GM23338 (cell line): Measurements from ENCODE around the gene METTL21C.

Experiments used
- CREB1 ChIP-seq: fragments of 250-450 bp; sonication (Bioruptor Pico); IDR thresholded peaks from 2 replicates; pipeline ENCODE4 v1.5.0; 2020; ENCODE audit warnings: low read depth, mild to moderate bottlenecking, moderate library complexity
- EZH2 ChIP-seq: fragments of 200-600 bp; sonication (generic); IDR thresholded peaks from one replicate; pipeline ENCODE4 v1.8.0; 2017; ENCODE audit warnings: antibody characterized with exemption, mild to moderate bottlenecking, low read depth; ENCODE audit not compliant: unreplicated experiment
- EZH2phosphoT487 ChIP-seq: fragments of 200-600 bp; sonication (generic); IDR thresholded peaks from one replicate; pipeline ENCODE4 v1.8.1; 2018; ENCODE audit warnings: antibody characterized with exemption; ENCODE audit not compliant: unreplicated experiment
- POLR2AphosphoS5 ChIP-seq: IDR thresholded peaks from 2 replicates; pipeline ENCODE4 v1.6.1; 2016; ENCODE audit warnings: antibody characterized with exemption, low read depth
- ZNF114 ChIP-seq: fragments of 250-450 bp; sonication (Bioruptor Pico); IDR thresholded peaks from 2 replicates; pipeline ENCODE4 v1.5.0; 2020; ENCODE audit warnings: mild to moderate bottlenecking, moderate library complexity
- ZNF331 ChIP-seq: fragments of 250-450 bp; sonication (Bioruptor Pico); IDR thresholded peaks from 2 replicates; pipeline ENCODE4 v1.5.0; 2020; ENCODE audit warnings: low read depth, mild to moderate bottlenecking, moderate library complexity
- TF ChIP-seq, protein P1 (sequence below), 2 experiments: fragments of 200-600 bp in 1 of 2; sonication (generic) in 1 of 2; conservative IDR thresholded peaks; 2 replicates each; pipeline versions ENCODE4 v1.5.1 to v1.6.1; 2016 to 2017; ENCODE audit warnings: antibody characterized with exemption in 2 of 2, low read depth in 2 of 2, mild to moderate bottlenecking in 2 of 2, moderate library complexity in 1 of 2
- TF ChIP-seq, protein P2 (sequence below): IDR thresholded peaks from one replicate; pipeline ENCODE4 v1.6.1; 2018; ENCODE audit warnings: antibody characterized with exemption; ENCODE audit not compliant: unreplicated experiment
- TF ChIP-seq, protein P3 (sequence below): fragments of 250-450 bp; sonication (Bioruptor Pico); IDR thresholded peaks from 2 replicates; pipeline ENCODE4 v1.5.0; 2020; ENCODE audit warnings: mild to moderate bottlenecking, moderate library complexity

DNA sequence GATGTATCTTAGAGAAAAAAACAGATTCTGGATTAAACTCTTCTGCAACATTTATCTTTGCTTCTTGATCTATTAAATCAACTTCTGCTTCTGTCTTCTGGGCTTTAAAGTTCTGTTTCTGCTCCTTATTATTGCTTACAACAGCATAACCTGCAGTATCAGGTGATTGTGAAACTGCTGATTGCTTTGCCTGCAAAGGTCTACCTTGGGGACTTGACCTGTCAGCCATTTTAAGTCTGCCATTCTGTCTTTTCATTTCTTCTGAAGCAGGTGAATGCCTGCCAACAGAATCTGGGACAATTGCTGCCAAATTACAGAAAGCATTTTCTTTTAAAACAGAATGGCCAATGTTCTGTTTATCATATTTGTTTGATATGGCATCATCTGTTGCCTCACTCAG is 47.7 kb upstream of the METTL21C start:
- TF ChIP-seq, protein P1, sequence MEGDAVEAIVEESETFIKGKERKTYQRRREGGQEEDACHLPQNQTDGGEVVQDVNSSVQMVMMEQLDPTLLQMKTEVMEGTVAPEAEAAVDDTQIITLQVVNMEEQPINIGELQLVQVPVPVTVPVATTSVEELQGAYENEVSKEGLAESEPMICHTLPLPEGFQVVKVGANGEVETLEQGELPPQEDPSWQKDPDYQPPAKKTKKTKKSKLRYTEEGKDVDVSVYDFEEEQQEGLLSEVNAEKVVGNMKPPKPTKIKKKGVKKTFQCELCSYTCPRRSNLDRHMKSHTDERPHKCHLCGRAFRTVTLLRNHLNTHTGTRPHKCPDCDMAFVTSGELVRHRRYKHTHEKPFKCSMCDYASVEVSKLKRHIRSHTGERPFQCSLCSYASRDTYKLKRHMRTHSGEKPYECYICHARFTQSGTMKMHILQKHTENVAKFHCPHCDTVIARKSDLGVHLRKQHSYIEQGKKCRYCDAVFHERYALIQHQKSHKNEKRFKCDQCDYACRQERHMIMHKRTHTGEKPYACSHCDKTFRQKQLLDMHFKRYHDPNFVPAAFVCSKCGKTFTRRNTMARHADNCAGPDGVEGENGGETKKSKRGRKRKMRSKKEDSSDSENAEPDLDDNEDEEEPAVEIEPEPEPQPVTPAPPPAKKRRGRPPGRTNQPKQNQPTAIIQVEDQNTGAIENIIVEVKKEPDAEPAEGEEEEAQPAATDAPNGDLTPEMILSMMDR (conservative IDR thresholded peaks at IDR 0.05; ENCODE audit: low read depth in 2 of 2) = no peak
- no peak for TF ChIP-seq EZH2
- TF ChIP-seq, protein P2, sequence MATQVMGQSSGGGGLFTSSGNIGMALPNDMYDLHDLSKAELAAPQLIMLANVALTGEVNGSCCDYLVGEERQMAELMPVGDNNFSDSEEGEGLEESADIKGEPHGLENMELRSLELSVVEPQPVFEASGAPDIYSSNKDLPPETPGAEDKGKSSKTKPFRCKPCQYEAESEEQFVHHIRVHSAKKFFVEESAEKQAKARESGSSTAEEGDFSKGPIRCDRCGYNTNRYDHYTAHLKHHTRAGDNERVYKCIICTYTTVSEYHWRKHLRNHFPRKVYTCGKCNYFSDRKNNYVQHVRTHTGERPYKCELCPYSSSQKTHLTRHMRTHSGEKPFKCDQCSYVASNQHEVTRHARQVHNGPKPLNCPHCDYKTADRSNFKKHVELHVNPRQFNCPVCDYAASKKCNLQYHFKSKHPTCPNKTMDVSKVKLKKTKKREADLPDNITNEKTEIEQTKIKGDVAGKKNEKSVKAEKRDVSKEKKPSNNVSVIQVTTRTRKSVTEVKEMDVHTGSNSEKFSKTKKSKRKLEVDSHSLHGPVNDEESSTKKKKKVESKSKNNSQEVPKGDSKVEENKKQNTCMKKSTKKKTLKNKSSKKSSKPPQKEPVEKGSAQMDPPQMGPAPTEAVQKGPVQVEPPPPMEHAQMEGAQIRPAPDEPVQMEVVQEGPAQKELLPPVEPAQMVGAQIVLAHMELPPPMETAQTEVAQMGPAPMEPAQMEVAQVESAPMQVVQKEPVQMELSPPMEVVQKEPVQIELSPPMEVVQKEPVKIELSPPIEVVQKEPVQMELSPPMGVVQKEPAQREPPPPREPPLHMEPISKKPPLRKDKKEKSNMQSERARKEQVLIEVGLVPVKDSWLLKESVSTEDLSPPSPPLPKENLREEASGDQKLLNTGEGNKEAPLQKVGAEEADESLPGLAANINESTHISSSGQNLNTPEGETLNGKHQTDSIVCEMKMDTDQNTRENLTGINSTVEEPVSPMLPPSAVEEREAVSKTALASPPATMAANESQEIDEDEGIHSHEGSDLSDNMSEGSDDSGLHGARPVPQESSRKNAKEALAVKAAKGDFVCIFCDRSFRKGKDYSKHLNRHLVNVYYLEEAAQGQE = no peak
- TF ChIP-seq POLR2AphosphoS5 = no peak
- TF ChIP-seq CREB1 (CRISPR knock-in tag) = no peak
- no peak for TF ChIP-seq EZH2phosphoT487
- TF ChIP-seq ZNF331 (CRISPR knock-in tag) = no peak
- TF ChIP-seq ZNF114 (CRISPR knock-in tag) = no peak
- TF ChIP-seq, protein P3, sequence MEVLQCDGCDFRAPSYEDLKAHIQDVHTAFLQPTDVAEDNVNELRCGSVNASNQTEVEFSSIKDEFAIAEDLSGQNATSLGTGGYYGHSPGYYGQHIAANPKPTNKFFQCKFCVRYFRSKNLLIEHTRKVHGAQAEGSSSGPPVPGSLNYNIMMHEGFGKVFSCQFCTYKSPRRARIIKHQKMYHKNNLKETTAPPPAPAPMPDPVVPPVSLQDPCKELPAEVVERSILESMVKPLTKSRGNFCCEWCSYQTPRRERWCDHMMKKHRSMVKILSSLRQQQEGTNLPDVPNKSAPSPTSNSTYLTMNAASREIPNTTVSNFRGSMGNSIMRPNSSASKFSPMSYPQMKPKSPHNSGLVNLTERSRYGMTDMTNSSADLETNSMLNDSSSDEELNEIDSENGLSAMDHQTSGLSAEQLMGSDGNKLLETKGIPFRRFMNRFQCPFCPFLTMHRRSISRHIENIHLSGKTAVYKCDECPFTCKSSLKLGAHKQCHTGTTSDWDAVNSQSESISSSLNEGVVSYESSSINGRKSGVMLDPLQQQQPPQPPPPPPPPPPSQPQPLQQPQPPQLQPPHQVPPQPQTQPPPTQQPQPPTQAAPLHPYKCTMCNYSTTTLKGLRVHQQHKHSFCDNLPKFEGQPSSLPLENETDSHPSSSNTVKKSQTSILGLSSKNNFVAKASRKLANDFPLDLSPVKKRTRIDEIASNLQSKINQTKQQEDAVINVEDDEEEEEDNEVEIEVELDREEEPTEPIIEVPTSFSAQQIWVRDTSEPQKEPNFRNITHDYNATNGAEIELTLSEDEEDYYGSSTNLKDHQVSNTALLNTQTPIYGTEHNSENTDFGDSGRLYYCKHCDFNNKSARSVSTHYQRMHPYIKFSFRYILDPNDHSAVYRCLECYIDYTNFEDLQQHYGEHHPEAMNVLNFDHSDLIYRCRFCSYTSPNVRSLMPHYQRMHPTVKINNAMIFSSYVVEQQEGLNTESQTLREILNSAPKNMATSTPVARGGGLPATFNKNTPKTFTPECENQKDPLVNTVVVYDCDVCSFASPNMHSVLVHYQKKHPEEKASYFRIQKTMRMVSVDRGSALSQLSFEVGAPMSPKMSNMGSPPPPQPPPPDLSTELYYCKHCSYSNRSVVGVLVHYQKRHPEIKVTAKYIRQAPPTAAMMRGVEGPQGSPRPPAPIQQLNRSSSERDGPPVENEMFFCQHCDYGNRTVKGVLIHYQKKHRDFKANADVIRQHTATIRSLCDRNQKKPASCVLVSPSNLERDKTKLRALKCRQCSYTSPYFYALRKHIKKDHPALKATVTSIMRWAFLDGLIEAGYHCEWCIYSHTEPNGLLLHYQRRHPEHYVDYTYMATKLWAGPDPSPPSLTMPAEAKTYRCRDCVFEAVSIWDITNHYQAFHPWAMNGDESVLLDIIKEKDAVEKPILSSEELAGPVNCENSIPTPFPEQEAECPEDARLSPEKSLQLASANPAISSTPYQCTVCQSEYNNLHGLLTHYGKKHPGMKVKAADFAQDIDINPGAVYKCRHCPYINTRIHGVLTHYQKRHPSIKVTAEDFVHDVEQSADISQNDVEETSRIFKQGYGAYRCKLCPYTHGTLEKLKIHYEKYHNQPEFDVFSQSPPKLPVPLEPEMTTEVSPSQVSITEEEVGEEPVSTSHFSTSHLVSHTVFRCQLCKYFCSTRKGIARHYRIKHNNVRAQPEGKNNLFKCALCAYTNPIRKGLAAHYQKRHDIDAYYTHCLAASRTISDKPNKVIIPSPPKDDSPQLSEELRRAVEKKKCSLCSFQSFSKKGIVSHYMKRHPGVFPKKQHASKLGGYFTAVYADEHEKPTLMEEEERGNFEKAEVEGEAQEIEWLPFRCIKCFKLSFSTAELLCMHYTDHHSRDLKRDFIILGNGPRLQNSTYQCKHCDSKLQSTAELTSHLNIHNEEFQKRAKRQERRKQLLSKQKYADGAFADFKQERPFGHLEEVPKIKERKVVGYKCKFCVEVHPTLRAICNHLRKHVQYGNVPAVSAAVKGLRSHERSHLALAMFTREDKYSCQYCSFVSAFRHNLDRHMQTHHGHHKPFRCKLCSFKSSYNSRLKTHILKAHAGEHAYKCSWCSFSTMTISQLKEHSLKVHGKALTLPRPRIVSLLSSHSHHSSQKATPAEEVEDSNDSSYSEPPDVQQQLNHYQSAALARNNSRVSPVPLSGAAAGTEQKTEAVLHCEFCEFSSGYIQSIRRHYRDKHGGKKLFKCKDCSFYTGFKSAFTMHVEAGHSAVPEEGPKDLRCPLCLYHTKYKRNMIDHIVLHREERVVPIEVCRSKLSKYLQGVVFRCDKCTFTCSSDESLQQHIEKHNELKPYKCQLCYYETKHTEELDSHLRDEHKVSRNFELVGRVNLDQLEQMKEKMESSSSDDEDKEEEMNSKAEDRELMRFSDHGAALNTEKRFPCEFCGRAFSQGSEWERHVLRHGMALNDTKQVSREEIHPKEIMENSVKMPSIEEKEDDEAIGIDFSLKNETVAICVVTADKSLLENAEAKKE = no peak
